T-helper 2 cell treated with Interferon-gamma antibody and Interleukin-4, amounts not matched to agents 100 ng/mL and 5 ng/mL, for 36 hours (primary cell): ENCODE results near the gene KRT37. TPM values are rescaled to one million over a fixed set of nuclear protein-coding genes. Genes with fewer than 3 reads are reported as not detected.
"Not testable (repeated sequence)": the region's sequence is repeated elsewhere in the genome, so short reads cannot be mapped to it uniquely, and the experiment has no call there.

Experiments used
- intact Hi-C: fragments of 100-400 bp; cut with micrococcal nuclease; formaldehyde crosslinking; loops from one replicate; pipeline ENCODE4 v1.15.1; 2023
- total RNA-seq: library from RNA; stranded (reverse); gene quantifications from 2 replicates; pipeline ENCODE4 v1.2.3, GENCODE V29; 2022

The KRT37 gene
- total RNA-seq, 1 donor from 2014 or later, result not detected

GRCh38 chr17:41407226-41407625, 17.2 kb downstream of the KRT37 start:
- intact Hi-C loops, result no loop called here

GRCh38 chr17:41406205-41406604, 18.2 kb downstream of the KRT37 start:
- intact Hi-C loops, result no loop called here

- intact Hi-C loops, result no loop called here
Observed at GRCh38 chr17:41404024-41404671, 20.2 kb downstream of the KRT37 start.

- intact Hi-C loops, result no loop called here
Observed at GRCh38 chr17:41403404-41404023, 20.9 kb downstream of the KRT37 start.

- intact Hi-C loops, result no loop called here
Observed at GRCh38 chr17:41402161-41402560, 22.2 kb downstream of the KRT37 start.

GRCh38 chr17:41396996-41397660, 27.3 kb downstream of the KRT37 start, which contains the start of gene KRT31:
TSS of gene KRT31 (minus strand) at chr17:41397608. CDS start at chr17:41397539, 69 bp downstream.
- intact Hi-C loops, result no loop called here

- intact Hi-C loops, result no loop called here
Observed at GRCh38 chr17:41396340-41396739, 28.0 kb downstream of the KRT37 start.

- intact Hi-C loops, result no loop called here
Observed at GRCh38 chr17:41395611-41396010, 28.8 kb downstream of the KRT37 start.

- intact Hi-C loops, result not testable (repeated sequence)
Observed at GRCh38 chr17:41395044-41395443, 29.3 kb downstream of the KRT37 start.

GRCh38 chr17:41394254-41394996, 30.0 kb downstream of the KRT37 start:
- intact Hi-C loops, result no loop called here

- intact Hi-C loops, result no loop called here
Observed at GRCh38 chr17:41393826-41394225, 30.6 kb downstream of the KRT37 start.

GRCh38 chr17:41393294-41393693, 31.1 kb downstream of the KRT37 start:
- intact Hi-C loops, result no loop called here

- intact Hi-C loops, result no loop called here
Observed at GRCh38 chr17:41392278-41392677, 32.1 kb downstream of the KRT37 start.

- intact Hi-C loops, result no loop called here
Observed at GRCh38 chr17:41391535-41391934, 32.9 kb downstream of the KRT37 start.

- intact Hi-C loops, result no loop called here
Observed at GRCh38 chr17:41390411-41390938, 33.9 kb downstream of the KRT37 start.

- intact Hi-C loops, result no loop called here
Observed at GRCh38 chr17:41387670-41388069, 36.7 kb downstream of the KRT37 start.

- intact Hi-C loops, result no loop called here
Observed at GRCh38 chr17:41386227-41386626, 38.2 kb downstream of the KRT37 start.

- intact Hi-C loops, result no loop called here
Observed at GRCh38 chr17:41383690-41384089, 40.7 kb downstream of the KRT37 start.

GRCh38 chr17:41382394-41382793, 42.0 kb downstream of the KRT37 start:
- intact Hi-C loops, result no loop called here

GRCh38 chr17:41381943-41382342, 42.4 kb downstream of the KRT37 start, which contains the start of gene KRT34:
TSS of gene KRT34 (minus strand) at chr17:41382306. CDS start at chr17:41382246, 60 bp downstream.
- intact Hi-C loops, result not testable (repeated sequence)

- intact Hi-C loops, result not testable (repeated sequence)
Observed at GRCh38 chr17:41380091-41380490, 44.3 kb downstream of the KRT37 start.
